KMS-11 (cell line): ENCODE data around the gene STX16.

ENCODE experiments used
- H2AFZ ChIP-seq: fragments of 200-600 bp; sonication (generic); 2 replicates; pipeline ENCODE4 v1.6.1; 2016; ENCODE audit warnings: antibody characterized with exemption, mixed run types, low read depth
- H3K27ac ChIP-seq: fragments of 200-600 bp; sonication (generic); 2 replicates; pipeline ENCODE4 v1.6.1; 2016; ENCODE audit warnings: mild to moderate bottlenecking, mixed run types
- H3K27me3 ChIP-seq: fragments of 200-600 bp; sonication (generic); 2 replicates; pipeline ENCODE4 v1.6.1; 2017; ENCODE audit warnings: mild to moderate bottlenecking, low read depth, mixed run types, moderate library complexity; ENCODE audit not compliant: insufficient read depth
- H3K36me3 ChIP-seq: fragments of 200-600 bp; sonication (generic); 2 replicates; pipeline ENCODE4 v1.6.1; 2017; ENCODE audit warnings: mild to moderate bottlenecking, mixed run types; ENCODE audit not compliant: insufficient read depth
- H3K4me1 ChIP-seq: fragments of 200-600 bp; sonication (generic); 2 replicates; pipeline ENCODE4 v1.6.1; 2016; ENCODE audit warnings: mild to moderate bottlenecking, low read depth, mixed run types; ENCODE audit not compliant: poor library complexity, severe bottlenecking
- H3K4me2 ChIP-seq: fragments of 200-600 bp; sonication (generic); 2 replicates; pipeline ENCODE4 v1.7.0; 2016; ENCODE audit warnings: mild to moderate bottlenecking, mixed run types
- H3K4me3 ChIP-seq: fragments of 200-600 bp; sonication (generic); IDR thresholded peaks from 2 replicates; pipeline ENCODE4 v1.6.1; 2017; ENCODE audit warnings: low read depth, low read length, mixed read lengths; ENCODE audit not compliant: insufficient read depth
- H3K79me2 ChIP-seq: fragments of 200-600 bp; sonication (generic); 2 replicates; pipeline ENCODE4 v1.6.1; 2016; ENCODE audit warnings: low read depth, mixed run types; ENCODE audit not compliant: insufficient read depth
- H3K9ac ChIP-seq: fragments of 200-600 bp; sonication (generic); 2 replicates; pipeline ENCODE4 v1.6.1; 2016; ENCODE audit warnings: mild to moderate bottlenecking, mixed run types
- H4K20me1 ChIP-seq: fragments of 200-600 bp; sonication (generic); 2 replicates; pipeline ENCODE4 v1.6.1; 2016; ENCODE audit warnings: mild to moderate bottlenecking, mixed run types; ENCODE audit not compliant: insufficient read depth
- TF ChIP-seq, protein P1 (sequence below): fragments of 200-600 bp; sonication (generic); conservative IDR thresholded peaks from 2 replicates; pipeline ENCODE4 v1.6.1; 2017; ENCODE audit warnings: low read depth, mild to moderate bottlenecking, antibody characterized with exemption, low read length, moderate library complexity, mixed read lengths

STX16 gene

DNA sequence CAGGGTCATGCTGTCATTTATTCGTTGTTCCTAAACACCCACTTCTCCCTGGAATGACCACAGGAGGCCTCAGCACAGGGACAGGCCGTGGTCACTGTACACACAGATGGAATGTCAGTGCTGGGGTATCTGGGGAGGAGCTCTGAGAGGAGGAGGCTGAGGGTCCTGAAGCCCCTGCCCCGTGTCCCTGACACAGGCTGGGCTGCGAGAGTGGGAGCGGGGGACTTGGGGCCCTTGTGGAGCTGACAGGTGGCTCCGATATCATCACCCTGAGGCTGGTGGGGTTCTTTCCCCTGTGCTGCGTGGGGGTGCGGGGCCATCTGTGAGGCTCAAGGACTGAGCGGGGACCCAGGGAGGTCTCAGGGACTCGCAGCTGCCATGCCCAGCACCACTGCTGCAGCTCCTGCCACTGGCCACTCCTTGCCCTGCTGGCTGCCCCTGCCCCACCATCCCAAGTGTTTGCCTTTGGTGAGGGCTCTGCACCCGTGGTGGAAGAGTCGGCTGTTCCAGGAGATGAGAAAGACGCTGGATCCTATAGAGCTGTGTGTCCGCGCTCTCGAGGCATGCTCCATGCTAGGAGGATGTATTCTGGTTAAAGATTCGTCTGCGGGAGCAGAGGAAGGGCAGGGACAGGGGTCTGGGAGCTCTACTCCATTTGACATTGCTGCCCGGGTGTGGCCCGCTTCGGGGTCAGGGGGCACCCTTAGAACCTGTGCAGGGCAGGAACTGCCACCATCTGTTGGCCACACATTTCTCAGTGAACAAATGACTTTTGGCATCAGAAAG is 60.4 kb downstream of the STX16 start:
- H3K27me3 ChIP-seq = no peaks in the 10 kb centered on the region
- no peaks in the 10 kb centered on the region for H3K79me2 ChIP-seq
- H2AFZ ChIP-seq = no peak overlapping the region
- H3K9ac ChIP-seq = no peak overlapping the region
- no peak overlapping the region for H3K27ac ChIP-seq
- no peaks in the 10 kb centered on the region for H4K20me1 ChIP-seq
- H3K4me1 ChIP-seq = no peaks in the 10 kb centered on the region
- no peaks in the 10 kb centered on the region for H3K36me3 ChIP-seq
- no peak overlapping the region for H3K4me3 ChIP-seq
- no peak overlapping the region for H3K4me2 ChIP-seq
- TF ChIP-seq, protein P1, sequence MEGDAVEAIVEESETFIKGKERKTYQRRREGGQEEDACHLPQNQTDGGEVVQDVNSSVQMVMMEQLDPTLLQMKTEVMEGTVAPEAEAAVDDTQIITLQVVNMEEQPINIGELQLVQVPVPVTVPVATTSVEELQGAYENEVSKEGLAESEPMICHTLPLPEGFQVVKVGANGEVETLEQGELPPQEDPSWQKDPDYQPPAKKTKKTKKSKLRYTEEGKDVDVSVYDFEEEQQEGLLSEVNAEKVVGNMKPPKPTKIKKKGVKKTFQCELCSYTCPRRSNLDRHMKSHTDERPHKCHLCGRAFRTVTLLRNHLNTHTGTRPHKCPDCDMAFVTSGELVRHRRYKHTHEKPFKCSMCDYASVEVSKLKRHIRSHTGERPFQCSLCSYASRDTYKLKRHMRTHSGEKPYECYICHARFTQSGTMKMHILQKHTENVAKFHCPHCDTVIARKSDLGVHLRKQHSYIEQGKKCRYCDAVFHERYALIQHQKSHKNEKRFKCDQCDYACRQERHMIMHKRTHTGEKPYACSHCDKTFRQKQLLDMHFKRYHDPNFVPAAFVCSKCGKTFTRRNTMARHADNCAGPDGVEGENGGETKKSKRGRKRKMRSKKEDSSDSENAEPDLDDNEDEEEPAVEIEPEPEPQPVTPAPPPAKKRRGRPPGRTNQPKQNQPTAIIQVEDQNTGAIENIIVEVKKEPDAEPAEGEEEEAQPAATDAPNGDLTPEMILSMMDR = no peak

DNA sequence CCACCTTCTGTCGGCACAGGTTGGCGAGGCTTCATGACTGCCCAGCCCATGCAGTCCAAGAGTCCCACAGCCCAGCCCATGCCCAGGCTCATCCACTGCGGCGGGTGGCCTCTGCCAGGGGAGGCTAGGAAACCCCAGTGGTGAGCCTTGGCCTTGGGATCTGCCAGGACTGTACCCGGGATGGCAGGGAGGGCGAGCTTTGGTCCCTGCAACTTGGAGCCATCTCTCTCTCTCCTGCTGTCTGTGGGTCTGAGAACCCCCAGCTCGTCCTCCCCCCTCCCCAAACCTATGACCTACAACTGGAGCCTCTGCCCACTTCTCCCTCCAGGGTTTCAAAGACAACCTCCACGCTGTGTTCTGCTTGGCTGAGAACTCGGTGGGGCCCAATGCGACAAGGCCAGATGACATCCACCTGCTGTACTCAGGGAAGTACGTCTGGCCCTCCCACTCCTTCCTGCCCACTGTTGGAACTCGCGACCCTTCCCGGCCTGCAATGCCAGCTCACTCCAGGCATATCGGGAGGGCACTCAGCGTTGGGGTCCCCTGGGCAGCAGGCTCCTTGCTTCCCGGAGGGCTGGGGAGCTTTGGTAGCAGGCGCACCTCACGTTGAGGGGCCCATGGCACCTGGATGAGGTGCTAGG is 61.2 kb downstream of the STX16 start:
- Histone ChIP-seq H3K4me3 (no peak overlapping the region), H3K4me2 (no peak overlapping the region), H3K27me3 (no peaks in the 10 kb centered on the region), H3K9ac (no peak overlapping the region), H4K20me1 (no peaks in the 10 kb centered on the region), H3K27ac (no peak overlapping the region), H3K79me2 (no peaks in the 10 kb centered on the region), H3K4me1 (no peaks in the 10 kb centered on the region), H3K36me3 (no peaks in the 10 kb centered on the region), H2AFZ (no peak overlapping the region)
- TF ChIP-seq, protein P1 = no peak

DNA sequence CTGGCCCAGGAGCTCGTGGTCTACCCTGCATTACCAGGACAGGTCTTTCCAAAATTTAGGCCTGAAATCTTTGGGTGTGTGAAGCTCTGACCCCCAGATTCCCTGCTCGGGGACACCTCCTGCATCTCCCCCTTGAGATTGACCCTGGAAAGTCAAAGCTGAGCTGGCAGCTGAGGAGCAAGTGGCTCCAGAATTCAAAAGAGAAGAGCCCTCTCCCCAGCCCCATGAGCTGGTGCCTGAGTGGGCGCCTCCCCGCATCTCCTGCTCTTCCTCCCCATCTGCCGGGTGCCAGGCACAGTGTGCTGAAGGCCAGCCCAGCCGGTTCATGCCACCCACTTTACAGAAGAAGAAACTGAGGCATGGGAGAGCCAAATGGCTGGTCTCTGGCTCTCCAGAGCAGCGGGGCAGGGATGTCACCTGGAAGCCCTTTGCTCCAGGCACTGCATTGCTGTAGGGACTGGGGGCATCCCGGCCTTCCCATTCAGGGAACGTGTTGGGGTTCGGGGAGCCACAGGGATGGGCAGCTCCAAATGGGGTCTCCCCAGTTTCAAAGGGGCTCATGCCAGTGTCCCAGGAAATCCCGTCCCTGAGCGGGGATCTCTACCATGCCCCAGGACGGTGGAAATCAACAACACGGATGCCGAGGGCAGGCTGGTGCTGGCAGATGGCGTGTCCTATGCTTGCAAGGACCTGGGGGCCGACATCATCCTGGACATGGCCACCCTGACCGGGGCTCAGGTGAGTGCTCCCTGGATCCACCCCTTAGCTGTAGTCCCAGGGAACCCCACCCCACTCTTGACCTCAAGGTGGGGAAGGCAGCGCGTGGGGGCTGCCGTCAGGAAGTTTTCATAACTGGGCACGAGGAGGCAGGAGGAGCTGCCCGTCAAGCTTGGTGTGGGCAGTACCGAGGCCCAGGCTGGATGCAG is 62.0 kb downstream of the STX16 start:
- Histone ChIP-seq H3K4me2 (no peak overlapping the region), H3K27me3 (no peaks in the 10 kb centered on the region), H3K4me3 (no peak overlapping the region), H3K27ac (no peak overlapping the region), H3K4me1 (no peaks in the 10 kb centered on the region), H4K20me1 (no peaks in the 10 kb centered on the region), H2AFZ (no peak overlapping the region), H3K9ac (no peak overlapping the region), H3K36me3 (no peaks in the 10 kb centered on the region), H3K79me2 (no peaks in the 10 kb centered on the region)
- TF ChIP-seq, protein P1 = no peak

DNA sequence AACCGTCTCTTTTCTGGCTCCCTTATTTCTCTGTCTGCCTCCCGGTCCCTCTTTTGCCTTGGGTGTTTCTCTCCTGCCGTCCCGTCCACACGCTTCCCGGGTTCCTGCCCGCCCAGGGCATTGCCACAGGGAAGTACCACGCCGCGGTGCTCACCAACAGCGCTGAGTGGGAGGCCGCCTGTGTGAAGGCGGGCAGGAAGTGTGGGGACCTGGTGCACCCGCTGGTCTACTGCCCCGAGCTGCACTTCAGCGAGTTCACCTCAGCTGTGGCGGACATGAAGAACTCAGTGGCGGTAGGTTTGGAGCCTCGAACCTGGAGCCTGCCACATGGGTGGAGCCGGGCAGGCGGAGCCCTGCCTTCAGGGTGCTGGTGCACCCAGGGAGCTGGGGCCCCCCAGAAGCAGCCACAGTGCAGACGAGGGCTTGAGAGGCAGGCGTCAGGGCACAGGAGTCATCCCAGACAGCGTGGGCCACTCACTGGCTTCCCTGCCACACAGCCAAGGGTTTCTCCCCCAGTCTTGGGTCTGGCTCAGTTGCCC is 62.8 kb downstream of the STX16 start:
- Histone ChIP-seq H3K4me2 (no peak overlapping the region), H3K4me3 (no peak overlapping the region), H3K4me1 (no peaks in the 10 kb centered on the region), H3K36me3 (no peaks in the 10 kb centered on the region), H2AFZ (no peak overlapping the region), H3K9ac (no peak overlapping the region), H3K79me2 (no peaks in the 10 kb centered on the region), H4K20me1 (no peaks in the 10 kb centered on the region), H3K27ac (no peak overlapping the region), H3K27me3 (no peaks in the 10 kb centered on the region)
- TF ChIP-seq, protein P1 = no peak
